ENCODE data around the gene PDZRN4.
"Not testable (repeated sequence)": the region's sequence is repeated elsewhere in the genome, so short reads cannot be mapped to it uniquely, and the experiment has no call there.

Gene PDZRN4

DNA sequence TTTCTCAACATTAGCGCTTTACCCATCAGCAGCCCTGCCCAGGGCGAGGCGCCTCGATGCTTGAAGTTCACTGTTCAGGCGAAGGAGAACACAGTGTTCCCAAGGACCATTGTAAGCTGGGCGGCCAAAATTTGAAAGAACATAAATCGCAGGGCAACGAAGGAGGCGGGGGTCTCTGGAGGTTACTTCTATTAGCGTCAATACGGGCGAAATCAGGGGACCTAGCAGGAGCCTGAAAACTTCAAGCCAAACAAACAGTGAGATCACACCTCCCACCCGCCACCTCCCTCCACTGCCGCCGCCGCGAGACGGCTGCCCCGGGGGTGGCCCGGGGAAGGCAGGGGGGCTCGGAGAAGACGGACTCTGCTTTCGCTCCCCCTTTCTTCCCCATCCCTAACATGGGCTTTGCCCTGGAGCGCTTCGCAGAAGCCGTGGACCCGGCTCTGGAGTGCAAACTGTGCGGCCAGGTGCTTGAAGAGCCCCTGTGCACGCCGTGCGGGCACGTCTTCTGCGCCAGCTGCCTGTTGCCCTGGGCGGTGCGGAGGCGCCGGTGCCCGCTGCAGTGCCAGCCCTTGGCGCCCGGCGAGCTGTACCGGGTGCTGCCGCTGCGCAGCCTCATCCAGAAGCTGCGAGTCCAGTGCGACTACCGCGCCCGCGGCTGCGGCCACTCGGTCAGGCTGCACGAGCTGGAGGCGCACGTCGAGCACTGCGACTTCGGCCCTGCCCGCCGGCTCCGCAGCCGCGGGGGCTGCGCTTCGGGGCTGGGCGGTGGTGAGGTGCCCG, at the start of gene PDZRN4:
Gene PDZRN4, plus strand, starts transcription at position 263 of the 783 bp plus-strand sequence.
- DNase-seq: no peak

GRCh38 chr12:41140117-41140516, 48.0 kb upstream of the PDZRN4 start:
- DNase-seq: no peak

DNA sequence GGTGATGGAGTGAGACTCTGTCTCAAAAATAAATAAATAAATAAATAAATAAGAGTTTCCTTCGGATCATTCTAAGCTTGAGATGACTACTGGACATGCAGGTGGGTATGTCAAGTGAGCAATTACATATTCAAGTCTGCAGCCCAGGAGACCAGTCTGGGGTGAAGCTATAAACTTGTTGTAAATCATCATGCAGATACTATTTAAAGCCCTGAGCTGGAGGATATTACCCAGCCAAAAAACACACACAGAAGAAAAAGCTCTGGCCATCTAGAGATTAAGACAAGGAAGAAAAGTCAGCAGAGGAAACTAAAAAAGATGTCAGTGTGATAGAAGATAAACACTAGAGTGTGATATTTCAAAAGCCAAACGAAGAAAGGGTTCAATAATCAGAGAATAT, 47.0 kb upstream of the PDZRN4 start:
- no peak for DNase-seq

- DNase-seq: no peak
Measured at GRCh38 chr12:41142376-41142775, 45.7 kb upstream of the PDZRN4 start.

DNA sequence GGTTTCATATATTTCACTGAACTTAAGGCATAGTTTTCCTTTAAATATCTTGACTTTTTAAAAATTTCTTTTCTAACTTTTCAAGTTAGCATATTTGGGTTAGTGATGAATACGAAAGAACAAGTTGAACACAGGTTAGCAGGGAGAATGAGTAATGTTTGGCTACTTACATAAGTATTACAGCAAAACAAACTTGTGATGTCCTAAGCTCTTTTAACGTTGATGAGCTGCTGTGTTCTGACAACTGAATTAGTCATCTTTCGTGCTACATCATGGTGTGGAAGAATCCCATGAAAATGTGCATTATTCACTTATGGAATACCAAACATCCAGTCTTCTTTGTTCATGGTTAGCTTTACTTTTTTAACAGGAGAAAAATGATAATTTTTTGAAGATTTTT, 36.3 kb upstream of the PDZRN4 start:
- no peak for DNase-seq

- DNase-seq: no peak
Measured at GRCh38 chr12:41162461-41162860, 25.7 kb upstream of the PDZRN4 start.

- no peak for DNase-seq
Measured at GRCh38 chr12:41167701-41168100, 20.4 kb upstream of the PDZRN4 start.

GRCh38 chr12:41174602-41175001, 13.5 kb upstream of the PDZRN4 start:
- DNase-seq: no peak

GRCh38 chr12:41179507-41179906, 8.6 kb upstream of the PDZRN4 start:
- DNase-seq: not testable (repeated sequence)

- DNase-seq: no peak
Measured at GRCh38 chr12:41184864-41185263, 3.3 kb upstream of the PDZRN4 start.

- DNase-seq: no peak
Measured at GRCh38 chr12:41186026-41186425, 2.1 kb upstream of the PDZRN4 start.

- no peak for DNase-seq
Measured at GRCh38 chr12:41188841-41189394, 798 bp downstream of the PDZRN4 start.

DNA sequence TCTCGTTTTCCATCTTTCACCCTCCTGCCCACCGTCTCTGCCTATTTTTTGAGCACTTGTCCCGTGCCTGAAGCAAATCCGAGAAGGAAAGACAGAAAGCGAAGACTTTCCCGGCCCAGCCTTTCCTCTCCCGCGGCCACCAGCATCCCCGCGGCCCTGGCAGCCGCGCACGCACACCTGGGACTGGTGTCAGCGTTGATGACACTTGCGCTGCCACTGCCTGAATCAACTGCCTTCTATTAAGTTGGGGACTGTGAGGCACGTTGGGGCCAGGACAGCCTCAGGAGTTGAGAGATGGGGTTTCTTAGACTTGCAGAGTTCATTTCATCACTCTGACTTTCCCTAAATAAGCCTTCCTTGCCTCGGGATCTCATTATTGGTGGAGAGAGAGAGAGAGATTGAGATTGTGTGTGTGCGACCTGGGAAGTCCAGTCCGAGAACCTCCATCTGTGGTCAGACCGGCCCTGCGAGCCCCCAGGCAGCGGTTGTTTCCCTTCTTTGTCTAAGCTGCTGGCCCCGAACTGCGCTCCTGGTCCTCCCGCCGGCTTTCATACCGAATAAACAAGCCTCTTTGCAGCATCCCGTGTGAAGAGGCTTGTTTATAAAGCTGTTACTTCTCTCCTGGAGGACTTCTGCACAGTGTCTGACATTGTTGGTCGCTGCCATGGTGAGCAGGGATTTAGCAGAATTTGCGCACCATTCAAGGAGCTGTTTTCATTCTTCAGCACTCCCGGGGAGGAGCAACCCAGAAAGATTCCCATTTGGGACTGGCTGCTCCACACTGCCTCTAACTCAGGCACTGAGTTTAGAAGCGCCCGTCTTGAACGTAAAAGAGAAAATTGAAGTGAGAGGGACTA, 1.5 kb downstream of the PDZRN4 start:
- DNase-seq: no peak

DNA sequence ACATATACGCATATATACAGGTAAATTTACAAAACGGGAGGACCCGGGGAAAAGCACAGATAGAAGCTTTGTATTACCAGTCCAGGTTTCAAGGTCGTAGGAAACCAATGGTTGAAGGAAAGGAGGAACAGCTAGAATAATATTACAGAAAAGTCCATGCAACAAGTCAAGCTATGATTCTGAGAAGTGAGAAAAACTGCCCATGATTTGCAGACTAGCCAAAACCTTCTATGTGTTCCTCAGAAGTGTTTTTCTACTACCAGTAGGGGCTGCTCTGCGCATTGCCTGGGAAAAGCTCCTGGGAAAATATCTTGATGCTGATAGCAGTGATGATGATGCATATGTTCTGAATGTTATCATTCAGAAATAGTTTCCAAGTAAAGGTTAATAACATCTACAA, 2.2 kb downstream of the PDZRN4 start:
- DNase-seq: peak; percentile 49

DNA sequence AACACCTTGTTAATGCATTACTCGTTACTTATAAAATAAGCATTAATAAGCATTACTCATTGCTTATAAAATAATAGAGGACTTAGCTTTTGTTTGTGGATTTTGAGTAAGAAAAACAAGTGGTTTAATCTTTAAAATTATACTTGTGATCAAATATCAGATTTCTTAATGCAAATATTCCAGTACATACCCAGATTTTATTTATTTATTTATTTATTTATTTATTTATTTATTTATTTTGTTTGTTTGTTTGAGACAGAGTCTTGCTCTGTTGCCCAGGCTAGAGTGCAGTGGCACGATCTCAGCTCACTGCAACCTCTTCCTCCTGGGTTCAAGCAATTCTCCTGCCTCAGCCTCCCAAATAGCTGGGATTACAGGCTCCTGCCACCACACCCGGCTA, 3.4 kb downstream of the PDZRN4 start:
- DNase-seq: not testable (repeated sequence)

DNA sequence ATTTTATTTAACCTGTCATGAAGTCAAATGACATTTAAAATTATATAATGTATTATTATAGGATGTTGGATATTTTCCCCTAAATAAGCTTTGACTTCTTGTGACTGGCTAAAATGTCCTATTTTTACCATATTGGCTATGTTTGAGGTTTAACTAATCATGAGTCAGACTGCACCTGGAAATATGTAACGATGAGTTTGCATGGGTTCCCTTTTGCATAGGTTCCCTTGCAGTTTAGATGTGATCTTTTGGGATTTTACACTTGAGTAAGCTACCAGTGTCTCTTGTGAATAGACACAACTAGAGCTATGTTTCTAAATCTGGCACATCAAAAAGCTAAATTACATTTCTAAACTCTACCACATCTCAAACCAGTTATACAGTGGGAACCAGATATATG, 5.2 kb downstream of the PDZRN4 start:
- no peak for DNase-seq

GRCh38 chr12:41202051-41202450, 13.9 kb downstream of the PDZRN4 start:
- DNase-seq: no peak

DNA sequence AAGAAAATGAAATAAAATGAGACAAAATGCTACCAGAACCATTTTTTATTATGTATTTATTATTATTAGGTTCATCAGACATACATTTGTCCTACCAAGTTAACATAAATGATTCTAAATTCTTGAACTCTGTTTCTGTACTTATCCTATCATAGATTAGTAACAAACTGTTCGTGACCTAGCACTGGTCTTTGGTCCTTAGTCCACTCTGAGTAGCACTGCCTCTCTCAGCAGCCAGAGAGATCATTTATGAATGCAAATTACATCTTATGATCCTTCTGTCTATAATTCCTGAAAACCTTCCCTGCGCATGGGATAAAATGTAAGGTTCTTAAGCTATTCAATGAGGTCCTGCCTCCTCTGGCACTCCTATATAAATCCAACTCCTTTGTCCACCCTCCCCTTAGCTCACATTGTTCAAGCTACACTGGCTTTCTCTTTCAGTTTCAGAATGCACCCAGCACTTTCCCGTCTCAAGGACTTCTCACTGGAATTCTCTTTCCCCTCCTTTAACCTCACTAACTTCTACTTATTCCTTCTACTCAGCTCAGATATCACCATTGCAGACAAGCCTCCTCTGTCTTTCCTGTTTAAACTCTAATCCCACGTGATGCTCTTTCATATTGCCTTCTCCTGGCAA, 17.1 kb downstream of the PDZRN4 start:
- DNase-seq: no peak

DNA sequence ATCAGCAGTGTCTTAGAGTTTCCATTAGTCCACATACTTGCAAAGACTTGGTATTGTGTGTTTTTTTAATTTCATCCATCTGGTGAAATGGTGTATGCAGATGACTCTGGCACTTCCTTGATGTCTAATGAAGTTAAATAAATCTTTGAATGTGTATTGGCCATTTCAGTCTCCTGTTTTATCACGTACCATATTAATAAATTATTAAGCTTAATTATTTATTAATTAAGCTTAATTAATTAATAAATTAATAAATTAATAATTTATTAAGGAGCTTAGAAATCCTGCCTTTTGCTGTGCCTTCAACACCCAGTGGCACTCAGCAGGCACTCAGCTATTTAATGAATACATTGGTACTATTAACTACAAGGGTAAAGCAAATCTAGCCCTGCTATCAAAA, 18.2 kb downstream of the PDZRN4 start:
- DNase-seq: no peak

DNA sequence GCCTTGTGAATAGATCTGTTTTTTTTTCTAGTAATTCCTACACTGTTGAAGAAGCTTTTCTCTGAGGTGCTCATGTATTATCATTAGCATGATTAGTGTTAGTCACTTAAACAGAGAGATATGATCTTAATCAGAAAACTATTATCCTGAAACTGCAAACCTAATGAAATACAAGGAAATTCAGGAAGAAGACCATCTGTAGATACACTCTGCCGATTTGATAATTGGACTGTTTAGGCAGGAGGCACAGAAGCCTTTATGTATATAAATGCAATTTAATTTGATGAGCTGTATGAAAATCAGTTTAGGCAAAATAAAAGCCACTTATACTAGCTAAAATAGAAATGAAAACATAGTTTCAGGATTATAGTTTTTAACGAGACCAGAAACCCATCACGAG, 23.3 kb downstream of the PDZRN4 start:
- no peak for DNase-seq

GRCh38 chr12:41212625-41213024, 24.5 kb downstream of the PDZRN4 start:
- no peak for DNase-seq

GRCh38 chr12:41213107-41213506, 25.0 kb downstream of the PDZRN4 start:
- no peak for DNase-seq

- no peak for DNase-seq
Measured at GRCh38 chr12:41213648-41214047, 25.5 kb downstream of the PDZRN4 start.
